ENCODE measurements around the gene RPUSD1.
"Not testable (repeated sequence)": the region's sequence is repeated elsewhere in the genome, so short reads cannot be mapped to it uniquely, and the experiment has no call there.

RPUSD1 gene

GRCh38 chr16:776824-777223, 11.4 kb downstream of the RPUSD1 start:
- H3K9me3 Mint-ChIP-seq = no peaks in the 10 kb centered on the region
- H3K4me1 Mint-ChIP-seq = no peaks in the 10 kb centered on the region
- H3K27me3 Mint-ChIP-seq (ENCODE audit: low read depth) = peaks cover 5% of the 10 kb centered on the region
- H3K36me3 Mint-ChIP-seq (ENCODE audit: low read depth) = no peaks in the 10 kb centered on the region
- no peak overlapping the region for H3K27ac Mint-ChIP-seq
- no peak for TF ChIP-seq CTCF (IDR thresholded peaks at IDR 0.05; ENCODE audit: unreplicated experiment in 3 of 3)
- no peak overlapping the region for H3K4me3 Mint-ChIP-seq

- H3K36me3 Mint-ChIP-seq (ENCODE audit: low read depth); H3K4me3 Mint-ChIP-seq; H3K9me3 Mint-ChIP-seq; H3K27me3 Mint-ChIP-seq (ENCODE audit: low read depth); H3K27ac Mint-ChIP-seq; H3K4me1 Mint-ChIP-seq: not testable (repeated sequence)
Measured at GRCh38 chr16:776298-776697, 11.9 kb downstream of the RPUSD1 start.

GRCh38 chr16:775236-775796, 12.9 kb downstream of the RPUSD1 start:
- H3K4me1 Mint-ChIP-seq = no peaks in the 10 kb centered on the region
- H3K27me3 Mint-ChIP-seq (ENCODE audit: low read depth) = peaks cover 11% of the 10 kb centered on the region
- H3K4me3 Mint-ChIP-seq = no peak overlapping the region
- TF ChIP-seq CTCF (IDR thresholded peaks at IDR 0.05; ENCODE audit: unreplicated experiment in 3 of 3) = no peak
- no peak overlapping the region for H3K27ac Mint-ChIP-seq
- H3K36me3 Mint-ChIP-seq (ENCODE audit: low read depth) = no peaks in the 10 kb centered on the region
- H3K9me3 Mint-ChIP-seq = no peaks in the 10 kb centered on the region

- no peak overlapping the region for H3K4me3 Mint-ChIP-seq
- H3K27me3 Mint-ChIP-seq (ENCODE audit: low read depth) = peaks cover 11% of the 10 kb centered on the region
- no peak overlapping the region for H3K27ac Mint-ChIP-seq
- TF ChIP-seq CTCF (IDR thresholded peaks at IDR 0.05; ENCODE audit: unreplicated experiment in 3 of 3) = no peak
- H3K36me3 Mint-ChIP-seq (ENCODE audit: low read depth) = no peaks in the 10 kb centered on the region
- no peaks in the 10 kb centered on the region for H3K4me1 Mint-ChIP-seq
- no peaks in the 10 kb centered on the region for H3K9me3 Mint-ChIP-seq
Measured at GRCh38 chr16:774086-775001, 13.8 kb downstream of the RPUSD1 start.

GRCh38 chr16:772959-773358, 15.2 kb downstream of the RPUSD1 start:
- no peaks in the 10 kb centered on the region for H3K36me3 Mint-ChIP-seq (ENCODE audit: low read depth)
- no peaks in the 10 kb centered on the region for H3K9me3 Mint-ChIP-seq
- no peaks in the 10 kb centered on the region for H3K4me1 Mint-ChIP-seq
- no peak for TF ChIP-seq CTCF (IDR thresholded peaks at IDR 0.05; ENCODE audit: unreplicated experiment in 3 of 3)
- peaks cover 10% of the 10 kb centered on the region for H3K27me3 Mint-ChIP-seq (ENCODE audit: low read depth)
- H3K4me3 Mint-ChIP-seq = no peak overlapping the region
- H3K27ac Mint-ChIP-seq = no peak overlapping the region

- Mint-ChIP-seq H3K4me1 (no peaks in the 10 kb centered on the region), H3K27ac (no peak overlapping the region), H3K27me3 (ENCODE audit: low read depth) (peaks cover 5% of the 10 kb centered on the region), H3K9me3 (no peaks in the 10 kb centered on the region), H3K36me3 (ENCODE audit: low read depth) (no peaks in the 10 kb centered on the region), H3K4me3 (no peak overlapping the region)
- no peak for TF ChIP-seq CTCF (IDR thresholded peaks at IDR 0.05; ENCODE audit: unreplicated experiment in 3 of 3)
Measured at GRCh38 chr16:770411-770810, 17.8 kb downstream of the RPUSD1 start.

All from nephron (organoid).